CD1c-positive myeloid dendritic cell (primary cell): ENCODE measurements around the gene TMUB1.

Experiments
- DNase-seq: peaks from one replicate; pipeline ENCODE4 v3.0.0-alpha.2; 2016; ENCODE audit errors: extremely low spot score

TMUB1 gene

DNA sequence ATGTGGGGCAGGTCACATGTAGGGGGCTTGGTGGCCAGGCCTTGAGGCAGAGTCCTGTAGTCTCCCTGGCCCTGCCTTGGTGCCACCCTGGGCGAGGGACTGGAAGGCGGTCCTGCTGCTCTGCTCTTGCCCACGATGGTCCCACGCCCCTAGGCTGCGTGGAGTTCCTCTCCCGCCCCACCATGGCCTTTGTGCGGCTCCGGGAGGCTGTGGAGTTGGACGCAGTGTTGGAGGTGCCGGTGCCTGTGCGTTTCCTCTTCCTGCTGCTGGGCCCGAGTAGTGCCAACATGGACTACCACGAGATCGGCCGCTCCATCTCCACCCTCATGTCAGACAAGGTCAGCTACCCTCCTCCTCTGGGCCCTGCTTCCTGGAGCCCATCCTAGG is 12.7 kb downstream of the TMUB1 start:
- DNase-seq, result no peak

DNA sequence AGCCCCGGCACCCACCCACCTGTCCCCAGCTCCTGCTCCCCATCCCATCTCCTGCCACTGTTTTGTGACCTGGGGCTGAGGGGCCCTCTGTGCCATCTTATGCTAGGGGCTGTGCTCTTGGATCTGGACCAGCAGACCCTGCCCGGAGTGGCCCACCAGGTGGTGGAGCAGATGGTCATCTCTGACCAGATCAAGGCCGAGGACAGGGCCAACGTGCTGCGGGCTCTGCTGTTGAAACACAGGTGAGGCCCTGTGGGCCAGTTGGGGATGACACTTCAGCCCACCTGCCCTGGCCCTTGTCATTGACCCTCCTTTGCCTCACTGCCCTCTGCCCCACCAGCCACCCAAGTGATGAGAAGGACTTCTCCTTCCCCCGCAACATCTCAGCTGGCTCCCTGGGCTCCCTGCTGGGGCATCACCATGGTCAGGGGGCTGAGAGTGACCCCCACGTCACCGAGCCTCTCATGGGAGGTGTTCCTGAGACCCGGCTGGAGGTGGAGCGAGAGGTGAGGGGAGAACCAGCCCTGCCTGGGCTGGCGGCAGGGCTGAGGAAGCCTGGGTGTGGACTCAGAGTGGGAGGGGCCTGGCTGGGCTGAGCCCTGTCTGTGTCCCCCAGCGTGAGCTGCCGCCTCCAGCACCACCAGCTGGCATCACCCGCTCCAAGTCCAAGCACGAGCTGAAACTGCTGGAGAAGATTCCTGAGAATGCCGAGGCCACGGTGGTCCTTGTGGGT is 13.3 kb downstream of the TMUB1 start:
- no peak for DNase-seq

DNA sequence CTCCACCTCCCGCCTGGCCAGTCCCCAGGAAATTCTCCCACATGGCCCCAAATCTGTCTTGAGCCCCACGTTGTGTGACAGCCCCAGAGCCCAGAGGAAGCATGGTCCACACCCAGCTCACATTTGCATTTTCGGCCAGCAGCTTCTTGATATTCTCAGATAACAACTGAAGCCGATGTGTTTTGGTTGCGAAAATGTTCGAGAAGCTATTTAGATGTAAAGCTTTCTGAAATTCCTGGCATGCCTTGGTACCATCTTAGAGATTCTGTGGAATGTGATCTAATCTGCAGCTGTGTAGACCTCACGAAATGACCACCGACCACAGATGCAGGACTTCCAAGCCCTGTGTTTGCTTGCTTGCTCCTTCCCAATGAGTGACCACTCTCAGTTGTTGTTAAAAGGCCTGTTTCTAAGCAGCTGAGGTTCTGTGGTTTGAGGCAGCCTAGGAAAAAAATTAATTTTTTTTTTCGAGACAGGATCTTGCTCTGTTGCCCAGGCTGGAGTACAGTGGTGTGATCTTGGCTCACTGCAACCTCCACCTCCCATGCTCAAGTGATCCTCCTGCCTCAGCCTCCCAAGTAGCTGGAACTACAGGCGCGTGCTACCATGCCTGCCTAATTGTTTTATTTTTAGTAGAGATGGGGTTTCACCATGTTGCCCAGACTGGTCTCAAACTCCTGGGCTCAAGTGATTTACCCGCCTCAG is 15.1 kb downstream of the TMUB1 start:
- DNase-seq, result no peak

DNA sequence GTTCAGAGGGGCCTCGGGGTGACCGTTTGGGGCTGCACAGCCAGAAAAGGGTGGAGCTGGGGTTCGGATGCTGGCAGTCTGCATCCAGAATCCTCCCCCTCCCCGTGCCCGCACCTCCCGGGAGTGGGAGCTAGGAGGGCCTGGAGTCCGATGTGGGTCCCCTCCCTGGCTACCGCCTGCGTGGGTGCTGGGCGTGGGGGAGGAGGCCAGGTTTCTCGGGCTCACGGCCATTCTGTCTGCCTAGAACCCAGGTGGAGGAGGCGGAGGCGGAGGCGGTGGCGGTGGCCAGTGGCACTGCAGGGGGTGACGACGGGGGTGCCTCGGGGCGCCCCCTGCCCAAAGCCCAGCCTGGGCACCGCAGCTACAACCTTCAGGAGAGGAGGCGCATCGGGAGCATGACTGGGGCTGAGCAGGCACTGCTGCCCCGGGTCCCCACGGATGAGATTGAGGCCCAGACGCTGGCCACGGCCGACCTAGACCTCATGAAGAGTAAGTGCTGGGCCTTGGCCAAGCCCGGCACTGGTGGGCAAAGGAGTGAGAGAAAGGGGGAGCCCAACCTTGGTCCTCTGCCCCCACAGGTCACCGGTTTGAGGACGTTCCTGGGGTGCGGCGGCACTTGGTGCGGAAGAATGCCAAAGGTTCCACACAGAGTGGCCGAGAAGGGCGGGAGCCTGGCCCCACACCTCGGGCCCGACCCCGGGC is 16.9 kb downstream of the TMUB1 start:
- DNase-seq, result no peak

GRCh38 chr7:151065516-151065915 is 17.8 kb downstream of the TMUB1 start:
- DNase-seq, result no peak

DNA sequence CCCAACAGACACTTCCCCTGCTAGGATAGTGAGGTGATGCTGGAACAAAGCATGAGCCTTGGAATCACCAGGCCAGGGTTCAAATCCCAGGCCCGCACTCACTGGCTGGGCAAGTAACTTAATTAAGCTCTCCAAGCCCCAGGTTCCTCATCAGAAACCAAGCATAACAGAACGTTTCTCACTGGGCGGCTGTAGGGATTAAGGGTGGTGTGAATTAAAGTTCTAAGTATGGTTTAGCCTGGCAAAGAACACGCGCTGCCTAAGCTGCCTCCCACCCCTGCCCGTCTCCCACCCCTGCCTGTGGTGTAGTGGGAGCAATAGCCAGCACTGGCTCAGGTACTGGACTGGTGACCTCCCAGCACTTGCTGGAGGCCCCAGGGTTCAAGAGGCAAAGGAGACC is 18.3 kb downstream of the TMUB1 start:
- no peak for DNase-seq

DNA sequence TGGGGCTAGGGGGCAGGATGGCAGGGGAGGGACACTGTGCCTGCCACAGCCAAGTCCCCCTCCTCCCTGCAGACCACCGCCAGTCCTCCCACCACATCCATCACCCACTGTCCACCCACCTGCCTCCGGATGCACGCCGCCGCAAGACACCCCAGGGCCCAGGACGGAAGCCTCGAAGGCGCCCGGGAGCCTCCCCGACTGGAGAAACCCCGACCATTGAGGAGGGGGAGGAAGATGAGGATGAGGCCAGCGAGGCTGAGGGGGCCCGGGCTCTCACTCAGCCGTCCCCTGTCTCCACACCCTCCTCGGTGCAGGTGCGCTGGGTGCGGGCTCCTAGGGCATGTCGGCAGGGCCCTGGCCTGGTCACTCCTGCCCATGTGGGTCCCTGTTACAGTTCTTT is 18.8 kb downstream of the TMUB1 start:
- no peak for DNase-seq

GRCh38 chr7:151063212-151063561 is 20.1 kb downstream of the TMUB1 start:
- DNase-seq, result no peak

GRCh38 chr7:151062399-151063211 is 20.7 kb downstream of the TMUB1 start:
- no peak for DNase-seq

GRCh38 chr7:151062111-151062398 is 21.2 kb downstream of the TMUB1 start:
- no peak for DNase-seq

GRCh38 chr7:151061213-151062110 is 21.8 kb downstream of the TMUB1 start:
- no peak for DNase-seq

DNA sequence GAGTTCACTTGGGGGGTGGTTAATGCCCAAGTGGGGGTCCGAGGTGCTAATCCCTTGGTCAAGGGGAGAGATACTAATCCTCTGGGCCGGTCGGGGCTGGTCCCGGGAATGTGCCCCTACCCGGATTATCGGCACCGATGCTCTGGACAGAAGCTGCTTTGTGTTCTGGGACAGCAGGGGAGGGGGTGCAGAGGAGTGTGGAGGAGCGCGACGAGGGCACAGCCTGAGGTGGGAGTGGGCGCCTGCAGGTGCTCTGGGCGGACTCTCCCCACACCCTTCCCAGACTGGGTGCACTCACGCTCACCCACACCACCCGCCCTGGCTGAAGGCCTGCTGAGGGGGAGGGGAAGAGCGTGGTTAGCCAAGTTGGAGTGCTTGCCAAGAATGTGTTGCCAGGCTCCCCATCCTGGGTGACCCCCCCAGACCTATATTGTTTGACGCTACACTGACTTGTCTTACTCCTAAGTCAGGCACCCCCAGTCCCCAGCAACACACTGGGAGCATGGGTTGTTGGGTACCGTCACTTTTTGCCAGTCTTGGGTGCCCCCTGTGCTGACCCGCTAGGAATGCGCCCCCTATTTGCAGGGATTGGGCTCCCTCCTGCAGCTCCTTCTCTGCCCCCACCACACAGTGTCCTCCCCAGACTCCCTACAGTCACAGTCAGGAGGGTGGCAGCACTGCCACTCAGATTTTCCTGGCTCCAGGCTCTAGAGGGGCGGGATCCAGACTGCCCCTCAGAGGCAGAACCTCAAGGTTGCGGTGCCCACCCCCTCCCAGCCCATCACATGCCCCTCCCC is 22.7 kb downstream of the TMUB1 start:
- no peak for DNase-seq

DNA sequence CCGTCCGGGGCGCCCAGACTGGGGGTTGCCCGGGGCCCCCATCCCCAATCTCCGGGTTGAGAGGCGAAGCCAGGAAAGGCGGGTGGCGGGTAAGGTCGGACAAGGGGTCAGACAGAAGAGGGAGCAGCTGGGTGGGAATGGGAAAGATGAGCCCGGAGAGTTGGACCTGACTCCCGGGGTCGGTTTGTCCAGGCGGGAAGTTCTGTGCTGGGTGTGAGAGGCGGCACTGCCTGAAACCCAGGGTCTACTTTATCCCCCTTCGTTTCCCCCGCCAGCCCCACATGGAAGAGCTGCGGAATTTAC is 23.2 kb downstream of the TMUB1 start:
- DNase-seq, result no peak

GRCh38 chr7:151059367-151060112 is 23.8 kb downstream of the TMUB1 start, which contains the start of gene SLC4A2:
Gene SLC4A2 (plus strand): TSS chr7:151059589. CDS start chr7:151061988, 2,399 bp downstream.
- DNase-seq, result peak; percentile 64

DNA sequence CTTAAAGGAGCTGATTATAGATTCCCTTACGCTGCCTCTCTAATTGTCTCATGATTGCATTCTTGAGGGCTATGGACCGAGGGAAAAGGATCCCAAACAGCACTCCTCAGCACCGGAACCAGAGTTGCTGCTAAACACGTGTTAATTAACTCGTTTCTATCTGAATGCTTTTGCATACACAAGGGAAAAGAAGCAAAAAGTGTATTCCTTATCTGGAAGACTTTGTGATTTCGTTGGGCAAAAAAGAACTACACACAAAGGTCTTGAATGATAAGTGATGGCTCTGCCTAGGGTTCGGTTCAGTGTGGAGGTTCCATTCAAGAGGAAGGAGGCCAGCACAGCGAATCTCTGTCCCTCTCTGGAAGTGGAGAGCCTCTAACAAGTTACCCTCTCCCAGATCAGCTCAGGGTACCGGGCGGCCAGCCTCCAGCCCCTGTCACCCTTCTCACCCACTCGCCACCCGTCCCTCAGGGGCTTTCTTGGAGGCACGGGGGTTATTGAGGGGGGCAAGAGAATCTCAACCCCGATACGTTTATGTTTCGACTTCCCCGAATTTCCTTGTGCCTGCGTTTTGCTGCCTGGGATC is 24.4 kb downstream of the TMUB1 start:
- DNase-seq, result peak; percentile 24

- peak; percentile 99 for DNase-seq
Measured at GRCh38 chr7:151057989-151058780, 25.1 kb downstream of the TMUB1 start.

DNA sequence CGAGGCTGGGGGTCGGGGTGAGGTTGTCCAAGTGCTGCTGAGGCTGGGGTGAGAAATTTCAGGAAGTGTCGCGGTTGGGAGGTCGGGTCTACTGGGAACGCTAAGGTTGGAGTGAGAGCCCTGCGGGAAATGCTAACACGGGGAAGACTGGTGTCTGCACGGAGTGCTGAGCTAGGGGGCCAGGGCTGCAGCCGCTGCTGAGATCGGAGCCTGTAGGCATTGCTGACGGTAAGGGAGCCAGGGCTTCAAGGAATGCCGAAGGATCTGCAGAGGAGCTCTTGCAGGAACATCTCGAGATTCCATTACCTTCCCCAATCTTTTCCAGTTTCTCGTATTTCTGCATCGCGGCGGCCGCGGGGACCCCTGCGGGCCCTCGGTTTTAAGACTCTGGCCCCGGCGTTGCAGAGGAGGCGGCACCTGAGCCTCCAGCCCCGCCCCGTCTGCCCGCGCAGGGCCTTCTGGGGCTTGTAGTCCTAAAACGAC is 25.7 kb downstream of the TMUB1 start, which contains the start of gene CDK5:
TSS of gene CDK5 (minus strand) at position 392 of the 483 bp plus-strand sequence. CDS start at position 343, 49 bp downstream.
- DNase-seq, result peak; percentile 24
